Measurements from ENCODE around the gene CDK3.

The CDK3 gene

DNA sequence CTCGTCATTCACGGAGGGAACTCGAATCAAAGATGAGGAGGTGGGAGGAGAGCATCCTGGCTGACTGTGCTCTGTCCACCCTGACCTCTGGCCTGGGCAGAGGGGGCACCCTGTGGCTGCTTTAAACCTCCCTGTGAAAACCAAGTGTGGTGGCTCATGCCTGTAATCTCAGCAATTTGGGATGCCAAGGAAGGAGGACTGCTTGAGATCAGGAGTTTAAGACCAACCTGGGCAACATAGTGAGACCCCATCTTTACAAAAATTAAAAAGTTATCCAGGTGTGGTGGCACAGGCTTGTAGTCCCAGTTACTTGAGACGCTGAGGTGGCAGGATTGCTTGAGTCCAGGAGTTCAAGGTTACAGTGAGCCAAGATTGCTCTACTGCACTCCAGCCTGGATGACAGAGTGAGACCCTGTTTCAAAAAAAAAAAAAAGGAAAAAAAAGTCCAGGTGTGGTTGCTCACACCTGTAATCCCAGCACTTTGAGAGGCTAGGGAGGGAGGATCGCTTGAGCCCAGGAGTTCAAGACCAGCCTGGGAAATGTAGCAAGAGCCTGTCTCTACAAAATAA, 5.8 kb upstream of the CDK3 start:
- no peak for DNase-seq

DNA sequence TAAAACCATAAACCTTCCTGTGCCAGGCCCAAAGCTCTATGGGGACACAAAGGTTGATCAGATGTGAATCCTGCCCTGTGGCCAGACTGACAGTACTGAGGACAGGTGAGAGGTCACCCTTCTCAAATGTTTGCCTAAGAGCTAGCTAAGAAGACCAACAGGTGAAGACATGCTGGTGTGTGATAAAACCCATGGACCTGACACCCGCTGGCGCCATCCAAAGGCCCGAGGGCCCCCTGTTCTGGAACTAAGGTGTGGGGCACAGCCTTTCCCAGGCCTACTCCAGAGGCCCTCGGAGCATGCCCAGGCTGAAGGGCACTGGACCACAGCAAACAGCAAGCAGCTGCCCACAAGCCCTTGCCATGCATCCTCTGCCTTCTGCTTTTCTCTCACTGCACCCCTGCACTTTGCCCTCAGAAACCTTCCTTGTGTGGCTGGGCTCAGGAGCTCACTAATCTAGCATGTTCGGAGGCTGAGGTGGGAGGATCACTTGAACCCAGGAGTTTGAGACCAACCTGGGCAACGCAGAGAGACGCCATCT, 5.2 kb upstream of the CDK3 start:
- no peak for DNase-seq

DNA sequence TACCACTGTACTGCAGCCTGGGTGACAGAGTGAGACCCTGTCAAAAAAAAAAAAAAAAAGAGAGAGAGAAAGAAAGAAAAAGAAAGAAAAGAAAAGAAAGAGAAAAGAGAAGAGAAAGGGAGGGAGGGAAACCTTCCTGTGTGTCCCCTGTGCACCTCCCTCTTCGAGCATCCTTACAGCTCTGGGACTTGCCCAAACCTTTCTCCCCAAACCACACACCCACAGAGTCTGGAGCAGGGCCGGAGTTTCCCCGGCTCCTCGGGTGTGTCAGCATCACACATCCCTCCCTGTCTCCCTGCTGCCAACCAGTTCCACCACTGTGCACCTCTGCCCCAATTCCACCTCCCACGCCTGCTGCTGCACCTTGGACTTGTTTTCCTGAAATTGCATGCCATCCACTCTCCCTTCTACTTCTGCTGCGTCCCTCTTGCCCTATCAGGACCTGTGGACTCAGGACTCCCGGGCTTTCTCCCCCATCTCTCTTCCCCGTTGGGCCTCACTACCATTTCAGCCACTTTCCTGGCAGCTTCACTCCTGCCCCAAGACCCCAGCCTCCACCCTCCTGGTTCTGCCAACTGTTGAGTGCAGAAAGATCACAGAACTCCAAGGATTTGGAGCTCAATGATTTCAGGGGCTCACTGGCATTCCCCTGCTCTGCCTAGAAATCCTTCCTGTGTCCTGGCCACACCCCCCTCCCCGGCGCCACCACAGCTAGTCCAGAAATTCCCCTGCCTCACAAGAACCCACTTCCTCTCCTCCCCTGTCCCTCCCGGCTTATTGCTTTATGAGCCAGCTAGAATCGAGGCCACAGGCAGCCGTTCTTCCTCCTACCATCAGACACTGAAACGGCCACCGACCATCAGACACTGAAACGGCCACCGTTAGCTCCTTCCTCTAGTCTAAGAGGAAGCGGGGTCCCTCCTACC, 3.7 kb upstream of the CDK3 start:
- DNase-seq: no peak

DNA sequence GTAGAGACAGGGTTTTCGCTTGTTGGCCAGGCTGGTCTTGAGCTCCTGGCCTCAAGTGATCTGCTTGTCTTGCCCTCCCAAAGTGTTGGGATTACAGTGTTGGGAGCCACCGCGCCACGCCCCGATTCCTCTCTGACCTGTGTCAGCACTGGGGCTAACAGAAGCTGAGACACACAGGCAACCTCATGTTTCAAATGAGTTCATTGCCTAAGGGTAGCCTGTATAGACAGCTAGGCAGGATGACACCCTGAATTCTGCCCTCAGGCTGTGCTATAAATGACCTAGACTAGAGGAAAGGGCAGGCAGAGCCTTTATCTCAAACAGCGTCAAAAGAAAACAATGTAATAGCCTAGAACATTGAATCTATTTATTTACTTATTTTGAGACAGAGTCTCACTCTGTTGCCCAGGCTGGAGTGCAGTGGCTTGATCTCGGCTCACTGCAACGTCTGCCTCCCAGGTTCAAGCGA, 2.3 kb upstream of the CDK3 start:
- DNase-seq: no peak

DNA sequence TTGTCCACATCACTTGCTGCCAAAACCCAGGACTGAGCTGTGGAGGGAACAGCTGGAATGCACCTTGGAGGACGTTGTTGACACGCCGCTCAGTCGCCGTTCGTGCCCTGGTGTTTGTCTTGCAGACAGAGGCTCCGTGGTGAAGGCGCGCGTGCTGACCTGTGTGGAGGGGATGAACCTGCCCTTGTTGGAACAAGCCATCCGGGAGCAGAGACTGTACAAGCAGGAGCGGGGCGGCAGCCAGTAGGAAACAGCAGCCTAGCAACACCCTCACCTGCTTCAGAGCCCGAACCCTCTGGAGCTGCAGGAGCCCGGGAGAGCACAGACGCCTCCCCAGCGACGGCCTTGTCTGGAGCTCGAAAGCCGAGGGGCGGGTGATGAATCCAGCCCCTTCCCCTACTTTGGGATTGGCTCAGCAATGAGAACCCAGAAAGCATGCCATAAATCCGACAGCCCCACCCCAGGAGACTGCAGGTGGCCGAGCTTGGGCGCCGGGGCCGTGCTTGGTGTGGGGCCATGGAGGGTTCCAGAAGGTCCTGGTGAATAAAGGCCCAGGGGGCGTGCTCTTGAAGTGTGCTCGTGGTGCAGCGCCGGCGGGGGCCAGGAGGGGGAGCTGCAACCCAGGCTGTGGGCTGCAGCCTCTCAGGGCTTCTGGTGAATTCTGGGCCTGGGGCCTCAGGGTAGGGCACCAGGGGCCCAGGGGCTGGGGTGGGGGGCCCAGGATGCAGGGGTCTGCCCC, 470 bp upstream of the CDK3 start:
- DNase-seq: no peak

DNA sequence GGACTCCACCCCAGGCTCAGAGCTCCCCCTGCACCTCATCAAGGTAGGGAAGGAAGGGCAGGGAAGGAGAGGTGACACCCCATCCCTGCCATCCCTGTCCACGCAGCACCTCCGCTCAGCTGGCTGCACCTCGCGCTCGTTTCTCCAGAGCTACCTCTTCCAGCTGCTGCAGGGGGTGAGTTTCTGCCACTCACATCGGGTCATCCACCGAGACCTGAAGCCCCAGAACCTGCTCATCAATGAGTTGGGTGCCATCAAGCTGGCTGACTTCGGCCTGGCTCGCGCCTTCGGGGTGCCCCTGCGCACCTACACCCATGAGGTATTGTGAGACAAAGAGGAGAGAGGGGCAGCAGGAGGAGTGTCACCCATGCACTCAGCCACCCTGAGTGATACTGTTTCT, 1.4 kb downstream of the CDK3 start:
- no peak for DNase-seq

DNA sequence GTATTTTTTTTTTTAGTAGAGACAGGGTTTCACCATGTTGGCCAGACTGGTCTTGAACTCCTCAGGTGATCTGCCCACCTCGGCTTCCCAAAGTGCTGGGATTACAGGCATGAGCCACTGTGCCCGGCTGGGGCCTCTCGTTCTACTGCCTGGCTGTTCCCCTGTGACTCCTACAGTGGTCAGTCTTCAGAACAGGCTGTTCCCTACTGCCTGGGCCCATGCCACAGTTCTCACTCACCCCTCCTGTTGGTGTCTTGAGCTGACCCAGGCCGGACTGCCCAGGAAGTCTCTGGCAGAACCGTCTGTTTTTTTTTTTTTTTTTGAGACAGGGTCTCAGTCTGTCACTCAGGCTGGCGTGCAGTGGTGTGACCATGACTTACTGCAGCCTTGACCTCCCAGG, 3.3 kb downstream of the CDK3 start:
- DNase-seq: no peak

DNA sequence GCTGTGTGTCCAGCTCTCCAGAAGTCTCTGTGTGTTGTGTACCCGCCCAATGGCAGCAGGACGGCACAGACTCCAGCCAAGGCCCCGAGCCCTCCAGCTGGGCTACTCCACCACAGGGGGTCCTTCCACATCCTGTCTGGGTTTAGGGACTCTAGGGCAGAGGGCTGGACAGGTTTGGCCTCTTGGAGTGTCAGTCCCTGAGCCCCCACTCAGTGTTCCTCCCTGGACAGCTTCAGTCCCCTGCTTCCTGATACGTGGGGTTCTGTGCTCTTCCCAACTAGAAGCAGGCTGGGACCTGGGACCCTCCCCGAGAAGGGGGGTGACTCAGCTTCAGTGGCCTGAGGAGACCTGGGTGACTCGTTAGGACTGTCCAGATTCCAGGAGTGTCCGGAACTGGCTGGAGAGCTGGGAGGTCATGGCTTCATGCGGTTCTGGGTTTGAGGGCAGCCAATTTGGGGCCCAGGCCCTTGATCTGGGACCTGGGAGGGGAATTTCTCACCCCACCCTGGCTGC, 4.2 kb downstream of the CDK3 start:
- DNase-seq: no peak

DNA sequence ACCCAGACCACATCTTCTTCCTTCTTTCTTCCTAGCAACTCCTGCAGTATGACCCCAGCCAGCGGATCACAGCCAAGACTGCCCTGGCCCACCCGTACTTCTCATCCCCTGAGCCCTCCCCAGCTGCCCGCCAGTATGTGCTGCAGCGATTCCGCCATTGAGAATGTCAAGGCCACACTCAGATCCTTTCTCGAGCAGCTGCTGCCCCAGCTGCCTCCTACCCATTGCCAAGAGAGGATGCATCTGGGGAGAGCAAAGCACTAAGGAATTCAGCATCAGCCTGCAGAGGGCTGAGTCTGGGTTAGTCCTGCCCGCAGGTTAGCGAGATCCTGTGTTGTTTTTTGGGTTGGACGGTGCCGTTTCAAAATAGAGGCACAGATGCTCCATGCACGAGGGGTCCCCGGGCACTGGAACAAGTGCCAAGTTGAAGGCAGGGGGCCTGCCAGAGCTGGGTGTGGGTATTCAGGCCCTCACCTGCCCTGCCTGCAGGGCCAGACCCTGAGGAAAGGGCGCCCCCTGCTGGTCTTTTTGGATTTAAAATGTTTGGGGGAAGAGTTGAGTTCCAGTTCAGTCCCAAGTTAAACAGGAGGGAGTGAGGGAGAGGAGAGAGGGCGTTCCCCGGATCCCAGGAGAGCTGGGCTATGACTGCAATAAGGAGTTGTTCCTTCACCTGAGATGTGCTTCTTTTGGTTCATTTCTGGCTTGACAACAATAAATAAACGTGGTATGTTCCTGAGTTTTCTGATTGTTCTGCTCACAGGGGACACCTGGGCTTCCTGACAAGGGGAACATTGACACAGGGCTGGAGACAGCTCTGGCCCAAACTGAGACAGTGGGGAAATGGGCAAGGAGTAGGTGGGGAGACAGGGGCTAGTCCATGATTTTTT, 4.9 kb downstream of the CDK3 start:
- DNase-seq: no peak

DNA sequence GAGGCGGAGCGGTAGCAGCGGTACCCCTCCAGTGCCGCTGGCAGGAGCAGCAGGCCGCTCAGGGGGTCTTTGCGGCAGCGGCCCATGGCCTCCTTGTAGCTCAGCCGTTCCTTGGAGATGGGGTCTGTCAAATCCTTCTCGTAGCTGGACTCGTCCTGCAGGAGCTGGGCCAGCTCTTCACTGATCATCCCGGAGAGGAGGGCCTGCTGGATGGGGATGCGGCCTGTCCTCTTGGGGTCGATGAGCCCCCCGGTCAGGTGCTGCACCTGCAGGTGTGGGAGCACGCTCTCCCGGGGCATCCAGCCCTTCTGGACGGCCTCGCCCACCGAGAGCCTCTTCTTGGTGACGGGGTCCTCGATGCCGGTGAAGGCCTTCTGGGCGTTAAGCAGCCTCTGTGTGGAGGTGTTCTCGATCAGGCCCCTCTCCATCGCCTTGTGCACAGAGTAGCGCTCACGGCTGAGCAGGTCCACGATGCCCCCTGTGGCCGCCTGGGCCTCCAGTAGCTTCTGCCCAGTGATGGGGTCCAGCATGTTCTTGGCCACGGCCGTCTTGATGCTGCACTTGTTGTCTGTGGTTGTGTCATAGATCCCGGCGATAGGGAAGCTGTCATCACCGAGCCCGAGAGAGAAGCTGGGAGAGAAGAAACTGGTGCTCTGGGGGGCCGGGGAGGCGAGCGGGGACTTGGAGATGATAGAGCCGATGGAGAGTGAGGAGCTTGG, 6.6 kb downstream of the CDK3 start:
- no peak for DNase-seq

DNA sequence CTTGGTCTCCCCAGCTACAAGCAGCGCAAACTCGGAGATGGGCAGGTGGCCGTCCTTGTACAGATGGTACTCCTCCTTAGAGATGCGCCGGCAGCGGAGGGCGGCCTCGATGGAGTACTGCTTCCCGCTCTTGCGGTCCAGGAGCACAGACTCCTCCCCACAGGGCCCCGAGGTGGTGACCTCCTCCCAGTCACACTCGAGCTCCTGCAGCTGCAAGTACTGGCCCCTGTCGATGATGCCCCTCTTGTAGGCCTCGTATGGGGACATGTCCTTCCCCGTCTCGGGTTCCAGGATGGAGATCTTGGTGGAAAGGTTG, 7.2 kb downstream of the CDK3 start:
- DNase-seq: no peak

DNA sequence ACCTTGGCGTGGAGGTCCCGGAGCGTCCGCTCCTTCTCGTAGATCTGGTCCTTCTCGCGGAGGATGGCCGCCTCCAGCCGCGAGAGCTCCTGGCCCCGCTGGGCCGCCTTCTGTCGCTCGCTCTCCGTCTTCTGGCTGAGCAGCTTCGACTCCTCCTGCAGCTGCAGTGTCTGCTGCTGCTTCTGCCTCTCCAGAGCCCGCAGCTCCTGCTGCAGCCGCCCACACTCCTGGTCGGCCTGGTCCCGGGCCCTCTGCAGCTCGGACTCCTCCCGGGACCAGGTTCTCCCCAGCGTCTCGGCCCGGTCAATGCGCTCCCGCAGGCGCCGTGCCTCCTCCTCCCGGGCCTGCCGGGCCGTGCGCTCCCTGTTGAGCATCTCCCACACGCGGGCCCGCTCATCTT, 7.6 kb downstream of the CDK3 start:
- no peak for DNase-seq

DNA sequence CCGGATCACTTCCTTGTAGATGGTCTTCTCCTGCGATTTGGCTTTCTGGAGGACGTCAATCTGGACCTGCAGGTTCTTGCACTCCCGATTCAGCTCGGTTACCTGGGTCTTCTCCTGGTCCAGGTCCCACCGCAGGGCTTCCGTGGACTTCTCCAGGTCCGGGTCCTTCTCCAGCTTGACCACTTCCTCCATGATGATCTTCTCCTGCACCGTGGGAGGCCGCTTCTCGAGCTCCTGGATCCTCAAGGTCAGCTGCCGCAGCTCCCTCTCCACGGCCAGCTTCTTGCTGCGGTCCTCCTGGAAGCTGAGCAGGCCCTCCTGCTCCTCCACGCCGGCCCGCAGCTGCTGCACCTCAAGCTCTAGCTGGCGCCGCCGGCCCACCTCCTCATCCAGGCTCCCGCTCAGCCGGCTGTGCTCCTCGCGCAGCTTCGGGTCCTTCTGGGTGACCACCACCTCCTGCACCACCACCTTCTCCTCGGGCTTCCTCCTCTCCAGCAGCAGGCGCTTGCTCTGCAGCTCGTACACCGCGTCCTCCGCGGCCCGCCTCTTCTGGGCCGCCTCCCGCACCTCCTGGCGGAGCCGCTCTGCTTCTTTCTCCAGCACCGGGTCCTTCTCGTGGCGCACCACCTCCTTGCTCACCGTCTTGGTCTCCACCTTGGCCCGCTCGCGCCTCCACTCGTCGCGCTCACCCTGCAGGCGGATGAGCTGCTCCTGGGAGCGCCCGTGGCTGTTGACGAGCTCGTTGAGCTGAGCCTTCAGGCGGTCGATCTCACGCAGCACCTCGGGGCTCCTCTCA, 8.2 kb downstream of the CDK3 start:
- no peak for DNase-seq

DNA sequence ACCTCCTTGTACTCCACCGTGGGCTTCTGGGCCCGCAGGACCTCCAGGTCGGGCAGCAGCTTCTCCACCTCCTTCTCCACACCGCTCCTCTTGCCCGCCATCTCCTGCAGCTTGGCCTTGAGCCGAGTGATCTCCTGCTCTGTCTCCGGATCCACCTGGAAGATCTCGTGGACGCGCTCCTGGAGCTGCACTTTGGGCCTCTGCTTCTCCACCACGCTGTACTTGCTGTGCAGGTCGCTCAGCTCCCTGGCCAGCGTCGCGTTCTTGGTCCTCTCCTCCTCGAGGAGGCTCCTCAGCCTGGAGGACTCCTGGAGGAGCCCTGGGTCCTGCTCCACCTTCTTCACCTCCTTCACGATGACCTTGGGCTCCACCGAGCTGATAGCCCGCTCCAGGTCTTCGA, 8.8 kb downstream of the CDK3 start:
- DNase-seq: no peak

DNA sequence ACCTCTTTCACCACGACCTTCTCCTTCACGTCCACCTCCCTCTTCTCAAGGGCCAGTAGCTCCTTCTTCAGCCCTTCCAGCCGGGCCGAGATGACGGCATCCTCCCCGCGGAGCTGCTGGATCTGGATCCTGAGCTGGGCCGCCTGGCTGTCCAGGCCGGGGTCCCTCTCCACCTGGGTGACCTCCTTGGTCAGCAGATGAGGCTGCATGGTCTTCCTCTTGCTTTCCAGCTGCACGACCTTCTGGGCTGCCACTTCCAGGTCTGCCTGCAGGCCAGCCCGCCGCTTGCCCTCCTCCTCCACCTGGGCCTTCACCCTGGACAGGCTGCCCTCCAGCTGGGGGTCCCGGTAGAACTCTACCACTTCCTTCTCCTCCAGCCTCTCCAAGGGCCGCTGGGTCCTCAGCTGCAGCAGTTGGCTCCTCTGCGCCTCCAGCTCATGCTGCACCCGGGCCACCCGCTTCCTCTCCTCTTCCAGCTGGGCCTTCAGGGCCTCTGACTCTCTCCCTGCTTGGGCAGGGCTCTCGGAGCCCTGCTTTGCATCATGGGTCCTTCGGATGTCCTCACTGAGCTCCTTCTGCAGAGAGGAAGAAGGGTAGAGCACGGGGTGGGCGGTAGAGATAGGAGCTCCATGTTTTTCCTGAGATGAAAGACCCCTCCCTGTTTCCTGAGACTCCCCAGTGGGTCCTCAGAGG, 9.5 kb downstream of the CDK3 start:
- no peak for DNase-seq

DNA sequence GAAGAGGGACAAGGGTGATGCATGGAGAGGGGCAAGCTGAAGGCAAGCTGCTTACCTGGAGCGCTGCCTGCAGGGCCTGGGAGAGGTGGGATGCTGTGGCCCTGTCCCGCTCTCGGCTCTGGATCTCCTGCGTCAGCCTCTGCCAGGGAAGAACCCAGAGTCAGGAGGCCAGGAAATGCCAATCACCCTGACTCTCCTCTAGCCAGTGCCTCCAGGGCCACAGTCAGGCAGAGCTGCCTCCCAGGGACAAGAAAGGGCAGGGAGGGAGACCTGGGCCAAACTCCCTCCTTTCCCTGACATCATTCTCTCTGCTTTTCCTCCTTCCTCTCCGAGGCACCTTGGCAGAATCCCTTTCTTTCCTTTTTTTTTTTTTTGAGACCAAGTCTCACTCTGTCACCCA, 11.3 kb downstream of the CDK3 start:
- no peak for DNase-seq

DNA sequence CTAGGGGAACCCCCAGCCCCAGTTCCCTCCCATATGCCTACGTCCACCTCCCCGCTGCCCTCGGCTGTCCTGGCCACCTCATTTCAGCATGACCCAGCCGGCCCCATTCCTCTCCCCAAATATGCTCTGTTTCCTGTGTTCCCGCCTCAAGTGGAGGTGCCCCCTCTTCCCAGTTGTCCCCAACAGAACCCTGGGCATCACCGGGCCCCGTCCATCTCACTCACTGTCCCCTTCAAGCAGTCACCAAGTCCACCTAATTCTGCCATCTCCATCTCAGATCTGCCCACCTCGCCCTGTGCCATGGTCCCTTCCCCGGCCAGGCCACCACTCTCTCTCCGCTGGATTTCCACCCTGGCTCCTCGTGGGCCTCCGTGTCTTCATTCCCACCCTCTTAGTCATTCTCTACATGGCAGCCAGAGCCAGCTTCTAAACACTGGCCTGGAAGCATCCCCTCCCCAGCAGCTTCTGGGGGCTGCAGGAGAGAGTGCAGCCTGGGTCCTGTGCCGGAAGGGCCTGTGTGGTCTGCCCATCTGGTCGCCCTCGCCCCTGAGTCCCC, 12.8 kb downstream of the CDK3 start:
- DNase-seq: no peak

DNA sequence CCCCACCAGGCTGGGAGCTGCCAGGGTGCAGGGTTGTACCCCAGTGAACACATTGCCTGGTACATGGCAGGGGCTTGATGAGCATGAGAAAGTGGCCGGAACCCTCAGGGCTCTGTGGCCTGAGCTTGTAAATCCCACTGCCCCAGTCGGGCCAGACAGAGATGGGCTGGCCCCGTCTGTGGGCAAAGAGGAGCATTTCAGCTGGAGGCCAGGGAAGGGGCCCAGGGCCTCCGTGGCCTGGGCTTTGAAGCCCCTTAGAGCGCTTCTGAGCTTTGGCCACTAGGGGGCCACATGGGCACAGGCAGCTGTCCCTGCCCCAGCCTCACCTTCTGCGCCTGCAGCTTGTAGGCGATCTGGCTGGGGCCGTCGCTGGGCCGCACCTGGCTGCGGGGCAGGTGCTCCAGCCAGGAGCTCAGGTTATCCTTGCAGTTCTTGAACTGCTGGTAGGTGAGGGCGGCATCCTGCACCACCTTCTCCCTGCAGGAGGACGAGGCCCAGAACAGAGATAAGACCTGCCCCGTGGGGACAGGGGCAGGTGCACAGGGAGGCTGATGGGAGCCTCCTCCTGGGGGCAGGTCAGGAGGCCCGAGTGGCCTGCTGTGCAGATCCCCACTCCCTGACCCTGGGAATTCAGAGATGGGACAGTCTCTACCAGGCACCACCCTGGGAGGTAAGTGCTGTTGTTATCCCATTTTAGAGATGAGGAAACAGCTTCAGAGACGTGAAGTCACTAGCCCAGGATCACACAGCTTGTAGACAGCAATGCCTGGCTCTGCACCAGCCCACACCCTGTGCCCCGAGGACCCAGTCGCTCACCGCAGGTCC, 13.7 kb downstream of the CDK3 start:
- peak; percentile 15 for DNase-seq

DNA sequence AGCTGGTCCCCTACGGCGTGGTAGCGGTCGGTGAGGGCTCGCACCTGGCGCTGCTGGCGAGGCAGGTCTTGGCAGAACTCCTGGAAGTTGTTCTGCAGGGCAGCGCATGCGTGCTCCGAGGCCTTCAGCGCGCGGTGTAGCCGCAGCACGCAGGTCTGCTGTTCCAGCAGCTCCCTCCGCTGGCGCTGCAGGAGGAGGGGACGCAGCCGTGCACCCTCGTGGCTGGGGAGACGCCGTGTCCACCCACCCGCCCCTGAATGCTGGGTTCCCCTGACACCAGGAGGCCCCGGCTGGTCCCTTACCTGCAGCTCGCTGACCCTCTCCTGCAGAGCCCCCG, 14.2 kb downstream of the CDK3 start:
- no peak for DNase-seq
